ENCODE results near the gene ZNF189.
A peak's percentile ranks its signal among the peaks of the same experiment; 100 is the strongest.

Gene ZNF189

GRCh38 chr9:101398068-101398929 is at the start of gene ZNF189, which contains the start of gene MRPL50:
TSS of gene ZNF189 (plus strand) at chr9:101398851. CDS start at chr9:101399157, 306 bp downstream.
TSS of gene MRPL50 (minus strand) at chr9:101398618. CDS start at chr9:101398592, 26 bp downstream.
- peak; percentile 93 for FAIRE-seq

- FAIRE-seq: no peak
These were observed 48.4 kb upstream of the ZNF189 start for GRCh38 chr9:101350285-101350684.

- no peak for FAIRE-seq
These were observed 45.7 kb upstream of the ZNF189 start for GRCh38 chr9:101352892-101353463.

GRCh38 chr9:101353683-101354082 is 45.0 kb upstream of the ZNF189 start:
- no peak for FAIRE-seq

- FAIRE-seq: no peak
These were observed 44.4 kb upstream of the ZNF189 start for GRCh38 chr9:101354143-101354764.

- no peak for FAIRE-seq
These were observed 43.6 kb upstream of the ZNF189 start for GRCh38 chr9:101354765-101355708.

GRCh38 chr9:101356619-101357018 is 42.0 kb upstream of the ZNF189 start:
- no peak for FAIRE-seq

- FAIRE-seq: no peak
These were observed 39.0 kb upstream of the ZNF189 start for GRCh38 chr9:101359679-101360078.

GRCh38 chr9:101360647-101361046 is 38.0 kb upstream of the ZNF189 start:
- FAIRE-seq: no peak

GRCh38 chr9:101362450-101362849 is 36.2 kb upstream of the ZNF189 start:
- FAIRE-seq: no peak

- no peak for FAIRE-seq
These were observed 33.5 kb upstream of the ZNF189 start for GRCh38 chr9:101365181-101365580.

GRCh38 chr9:101366038-101366756 is 32.5 kb upstream of the ZNF189 start:
- no peak for FAIRE-seq

- no peak for FAIRE-seq
These were observed 31.3 kb upstream of the ZNF189 start for GRCh38 chr9:101367323-101367722.

- no peak for FAIRE-seq
These were observed 29.4 kb upstream of the ZNF189 start for GRCh38 chr9:101369286-101369685.

- FAIRE-seq: no peak
These were observed 28.6 kb upstream of the ZNF189 start for GRCh38 chr9:101369884-101370531.

GRCh38 chr9:101371813-101372212 is 26.8 kb upstream of the ZNF189 start:
- FAIRE-seq: no peak

GRCh38 chr9:101372327-101373118 is 26.1 kb upstream of the ZNF189 start:
- FAIRE-seq: no peak

- no peak for FAIRE-seq
These were observed 23.1 kb upstream of the ZNF189 start for GRCh38 chr9:101375546-101375945.

GRCh38 chr9:101376111-101376848 is 22.4 kb upstream of the ZNF189 start:
- no peak for FAIRE-seq

GRCh38 chr9:101380295-101380694 is 18.4 kb upstream of the ZNF189 start:
- FAIRE-seq: no peak
